ENCODE measurements around the gene SLC25A47.

The SLC25A47 gene

DNA sequence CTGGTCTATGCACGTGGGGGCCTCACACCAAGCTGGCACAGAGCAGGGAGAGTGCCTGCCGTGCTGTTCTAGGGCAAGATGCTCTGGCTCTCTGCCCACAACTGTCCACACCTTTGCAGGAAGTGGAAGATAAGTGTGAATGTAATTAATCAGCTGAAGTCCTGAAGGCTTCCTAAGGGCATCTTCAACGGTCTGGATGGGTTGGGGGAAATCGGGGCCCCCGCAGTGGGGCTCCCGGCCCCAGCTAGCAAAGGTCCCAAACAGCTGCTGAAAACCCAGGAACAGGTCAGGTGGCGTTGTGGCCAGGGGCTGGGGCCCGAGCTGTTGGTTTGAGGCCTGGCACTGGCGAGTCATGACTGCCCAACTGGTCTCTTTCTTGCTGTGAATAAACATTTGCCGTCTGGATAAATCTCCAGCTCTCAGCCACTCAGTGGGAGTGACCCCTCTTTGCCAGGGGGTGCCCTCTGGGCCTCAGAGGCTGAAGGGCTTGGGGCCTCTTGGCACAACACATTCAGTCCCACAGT lies 10.2 kb upstream of the SLC25A47 start:
- no peak overlapping the region for H3K4me3 ChIP-seq (ENCODE audit: control insufficient read depth, low read depth, low read length)
- TF ChIP-seq, protein P1, sequence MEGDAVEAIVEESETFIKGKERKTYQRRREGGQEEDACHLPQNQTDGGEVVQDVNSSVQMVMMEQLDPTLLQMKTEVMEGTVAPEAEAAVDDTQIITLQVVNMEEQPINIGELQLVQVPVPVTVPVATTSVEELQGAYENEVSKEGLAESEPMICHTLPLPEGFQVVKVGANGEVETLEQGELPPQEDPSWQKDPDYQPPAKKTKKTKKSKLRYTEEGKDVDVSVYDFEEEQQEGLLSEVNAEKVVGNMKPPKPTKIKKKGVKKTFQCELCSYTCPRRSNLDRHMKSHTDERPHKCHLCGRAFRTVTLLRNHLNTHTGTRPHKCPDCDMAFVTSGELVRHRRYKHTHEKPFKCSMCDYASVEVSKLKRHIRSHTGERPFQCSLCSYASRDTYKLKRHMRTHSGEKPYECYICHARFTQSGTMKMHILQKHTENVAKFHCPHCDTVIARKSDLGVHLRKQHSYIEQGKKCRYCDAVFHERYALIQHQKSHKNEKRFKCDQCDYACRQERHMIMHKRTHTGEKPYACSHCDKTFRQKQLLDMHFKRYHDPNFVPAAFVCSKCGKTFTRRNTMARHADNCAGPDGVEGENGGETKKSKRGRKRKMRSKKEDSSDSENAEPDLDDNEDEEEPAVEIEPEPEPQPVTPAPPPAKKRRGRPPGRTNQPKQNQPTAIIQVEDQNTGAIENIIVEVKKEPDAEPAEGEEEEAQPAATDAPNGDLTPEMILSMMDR (IDR thresholded peaks at IDR 0.05; ENCODE audit: control insufficient read depth, insufficient read depth, low read depth, low read length, missing control alignments) = no peak
- no peak for DNase-seq (ENCODE audit: low read depth)

DNA sequence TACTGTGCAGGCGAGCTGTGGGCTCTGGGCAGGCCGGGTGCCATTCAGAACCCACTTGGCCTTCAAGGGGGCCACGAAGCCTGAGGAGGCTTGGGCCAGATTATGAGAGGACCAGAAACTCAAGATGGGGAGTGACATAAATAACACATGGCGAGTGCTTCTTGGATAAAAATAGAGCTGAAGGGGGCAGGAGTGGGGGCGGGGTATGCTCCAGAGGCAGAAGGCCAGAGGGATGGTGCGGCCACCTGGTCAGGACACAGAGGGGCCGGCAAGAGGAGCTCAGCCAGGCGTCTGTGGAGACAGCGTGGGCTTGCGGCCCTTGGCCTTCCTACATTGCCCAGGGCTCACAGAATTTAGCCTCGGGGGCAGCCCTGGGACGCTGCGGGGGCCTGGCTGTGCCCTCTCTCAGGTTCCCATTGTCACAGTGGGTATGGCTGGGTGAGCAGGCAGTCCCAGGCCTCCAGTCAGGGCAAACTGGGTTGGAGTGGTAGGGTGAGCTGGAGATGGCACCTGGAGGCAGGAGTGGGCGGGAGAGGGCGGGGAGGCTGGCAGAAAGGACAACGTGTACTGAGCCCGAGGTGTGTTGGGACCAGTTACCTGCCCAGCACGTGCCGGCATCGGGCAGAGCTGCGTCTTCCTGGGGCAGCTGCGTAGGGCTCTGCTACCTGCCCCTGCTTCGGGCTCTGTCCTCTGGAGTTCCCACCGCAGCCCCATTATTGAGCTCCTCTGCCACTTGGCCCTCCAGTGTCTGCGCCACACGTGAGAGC lies 9.5 kb upstream of the SLC25A47 start:
- TF ChIP-seq, protein P1 (IDR thresholded peaks at IDR 0.05; ENCODE audit: control insufficient read depth, insufficient read depth, low read depth, low read length, missing control alignments) = no peak
- H3K4me3 ChIP-seq (ENCODE audit: control insufficient read depth, low read depth, low read length) = no peak overlapping the region
- no peak for DNase-seq (ENCODE audit: low read depth)

DNA sequence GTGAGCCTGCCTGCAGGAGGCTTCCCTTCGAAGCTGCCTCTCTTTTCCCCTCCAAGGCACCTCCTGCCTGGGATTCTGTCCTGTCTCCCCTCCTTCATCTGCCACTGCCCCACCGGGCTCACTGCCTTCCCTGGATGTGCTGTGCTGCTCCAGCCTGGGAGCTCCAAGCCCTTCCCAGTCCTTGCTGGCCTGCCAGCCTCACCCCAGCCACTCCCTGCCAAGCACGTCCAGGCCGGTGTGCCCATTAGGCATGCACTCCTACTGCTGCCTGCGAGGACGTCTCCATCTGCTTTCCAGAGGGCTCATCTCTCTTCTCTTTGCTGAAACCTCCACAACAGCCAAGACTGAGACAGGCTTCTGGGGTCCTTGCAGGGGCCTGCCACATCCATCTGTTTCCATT lies 8.4 kb upstream of the SLC25A47 start:
- DNase-seq (ENCODE audit: low read depth) = no peak
- TF ChIP-seq, protein P1 (IDR thresholded peaks at IDR 0.05; ENCODE audit: control insufficient read depth, insufficient read depth, low read depth, low read length, missing control alignments) = no peak
- H3K4me3 ChIP-seq (ENCODE audit: control insufficient read depth, low read depth, low read length) = no peak overlapping the region

DNA sequence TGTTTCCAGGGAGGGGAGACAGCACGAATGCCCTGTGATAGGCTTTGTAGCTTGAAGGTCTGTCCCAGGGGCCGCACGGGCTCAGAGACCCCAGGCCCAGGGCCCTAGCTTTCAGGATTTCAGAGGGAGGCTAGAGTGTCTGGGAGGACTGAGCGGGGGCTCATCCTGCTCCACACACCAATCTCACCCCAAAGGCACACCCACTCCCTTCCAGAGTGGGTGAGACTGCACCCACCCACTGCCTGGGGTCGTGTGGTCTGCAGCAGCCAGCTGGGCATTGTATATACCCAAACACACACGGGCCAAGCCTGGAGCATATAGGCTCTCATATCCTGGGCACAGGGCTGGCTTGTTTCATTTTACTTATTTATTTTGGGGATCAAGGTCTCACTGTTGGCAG lies 5.8 kb upstream of the SLC25A47 start:
- DNase-seq (ENCODE audit: low read depth) = no peak
- TF ChIP-seq, protein P1 (IDR thresholded peaks at IDR 0.05; ENCODE audit: control insufficient read depth, insufficient read depth, low read depth, low read length, missing control alignments) = no peak
- no peak overlapping the region for H3K4me3 ChIP-seq (ENCODE audit: control insufficient read depth, low read depth, low read length)

DNA sequence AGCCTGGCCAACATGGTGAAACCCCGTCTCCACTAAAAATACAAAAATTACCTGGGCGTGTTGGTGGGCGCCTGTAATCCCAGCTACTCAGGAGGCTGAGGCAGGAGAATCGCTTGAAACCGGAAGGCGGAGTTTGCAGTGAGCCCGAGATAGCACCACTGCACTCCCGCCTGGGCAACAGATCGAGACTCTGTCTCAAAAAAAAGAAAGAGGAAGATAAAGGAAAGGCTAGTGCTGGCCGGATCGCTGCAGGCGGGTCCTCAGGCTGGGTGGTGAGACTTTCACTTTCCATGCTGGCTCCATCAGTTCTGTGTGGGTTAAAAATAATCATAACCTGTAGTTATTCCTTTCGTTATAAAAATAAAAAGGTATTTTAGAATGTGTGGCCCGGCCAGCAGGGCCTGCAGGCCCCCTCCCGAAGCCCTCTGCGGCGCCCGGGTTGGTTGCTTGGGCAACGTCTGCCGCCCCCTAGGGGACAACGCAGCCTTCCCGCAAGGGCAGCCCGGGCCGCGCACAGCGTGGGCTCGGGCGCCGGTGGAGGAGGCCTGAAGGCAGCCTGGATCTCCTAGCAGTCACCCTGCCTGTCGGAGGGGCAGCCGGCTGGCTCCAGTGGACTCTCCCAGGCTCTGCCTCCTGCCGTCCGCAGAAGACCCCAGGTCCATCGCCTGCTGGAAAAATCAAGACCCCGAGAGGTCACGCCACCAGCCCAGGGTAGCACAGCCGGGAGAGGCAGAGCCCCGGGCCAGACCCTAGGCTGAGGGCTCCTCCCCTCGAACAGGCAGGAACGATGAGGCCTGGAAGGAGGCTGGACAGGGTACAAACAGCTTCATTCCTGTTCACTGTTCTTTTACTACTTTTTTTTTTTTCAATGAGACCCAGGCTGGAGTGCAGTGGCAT lies 5.0 kb upstream of the SLC25A47 start:
- no peak for DNase-seq (ENCODE audit: low read depth)
- no peak overlapping the region; the same call in 1 of the 2 replicates for H3K4me3 ChIP-seq (ENCODE audit: control insufficient read depth, low read depth, low read length)
- TF ChIP-seq, protein P1 (IDR thresholded peaks at IDR 0.05; ENCODE audit: control insufficient read depth, insufficient read depth, low read depth, low read length, missing control alignments) = peak; percentile 73

DNA sequence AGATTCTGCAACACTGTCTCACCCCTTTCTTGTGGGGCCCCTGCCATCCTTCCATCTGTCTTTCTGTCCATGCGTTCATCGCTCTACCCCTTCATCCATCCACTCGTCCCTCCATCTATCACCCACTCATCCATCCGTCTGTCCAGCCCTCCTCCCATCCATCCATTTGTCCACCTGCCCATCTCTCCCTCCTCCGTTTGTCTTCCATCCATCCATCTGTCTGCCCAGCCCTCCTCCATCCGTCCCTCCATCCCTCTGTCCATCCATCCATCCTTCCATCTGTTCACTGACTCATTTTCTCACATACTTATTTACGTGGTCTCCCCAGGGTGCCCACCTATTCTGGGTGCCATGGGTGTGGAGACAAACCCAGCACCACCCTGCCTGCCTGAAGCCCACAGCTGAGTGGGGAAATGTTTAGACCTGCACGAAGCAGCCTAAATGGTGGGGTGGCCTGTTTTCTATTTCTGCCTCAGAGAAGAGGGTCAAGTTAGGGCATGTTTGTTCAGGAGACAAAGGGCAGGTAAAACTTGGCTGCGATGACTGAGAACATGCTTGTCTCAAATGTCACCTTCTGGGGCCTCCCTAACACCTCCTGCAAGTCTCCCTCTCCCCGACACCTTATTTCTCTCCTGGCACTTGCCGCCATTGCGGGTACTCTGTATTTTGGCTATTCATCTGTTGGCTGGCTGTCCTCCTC lies 2.8 kb upstream of the SLC25A47 start:
- no peak for DNase-seq (ENCODE audit: low read depth)
- H3K4me3 ChIP-seq (ENCODE audit: control insufficient read depth, low read depth, low read length) = no peak overlapping the region
- TF ChIP-seq, protein P1 (IDR thresholded peaks at IDR 0.05; ENCODE audit: control insufficient read depth, insufficient read depth, low read depth, low read length, missing control alignments) = no peak
